SK-N-SH treated with all-trans-retinoic acid at 6 μM for 48 hours (cell line): ENCODE results near the gene FCSK.
A peak's percentile ranks its signal among the peaks of the same experiment; 100 is the strongest.

Experiments
- ATAC-seq: fragments of 200-7000 bp; cut with Tn5 transposase; 3 replicates; pipeline ENCODE4 v1.9.1; 2020; ENCODE audit warnings: mild to moderate bottlenecking, moderate library complexity
- ARNTL ChIP-seq: fragments of 450-650 bp; formaldehyde crosslinking; IDR thresholded peaks from 2 replicates; pipeline ENCODE4 v1.5.0; 2020; ENCODE audit warnings: low read depth, mild to moderate bottlenecking, moderate library complexity, borderline replicate concordance
- BACH2 ChIP-seq: fragments of 250-450 bp; sonication (Bioruptor Pico); IDR thresholded peaks from 2 replicates; pipeline ENCODE4 v1.9.0; 2021; ENCODE audit warnings: mild to moderate bottlenecking, borderline replicate concordance
- CSDC2 ChIP-seq: fragments of 250-450 bp; sonication (Bioruptor Pico); IDR thresholded peaks from 2 replicates; pipeline ENCODE4 v1.5.0; 2020; ENCODE audit warnings: mild to moderate bottlenecking, moderate library complexity
- ESRRG ChIP-seq: fragments of 250-450 bp; sonication (Bioruptor Pico); IDR thresholded peaks from 2 replicates; pipeline ENCODE4 v1.6.1; 2021; ENCODE audit warnings: mild to moderate bottlenecking
- GLIS3 ChIP-seq: fragments of 250-450 bp; sonication (Bioruptor Pico); IDR thresholded peaks from 2 replicates; pipeline ENCODE4 v1.5.0; 2020; ENCODE audit warnings: mild to moderate bottlenecking, moderate library complexity
- ISL1 ChIP-seq: fragments of 250-450 bp; sonication (Bioruptor Pico); IDR thresholded peaks from 2 replicates; pipeline ENCODE4 v2.1.2; 2022; ENCODE audit warnings: mild to moderate bottlenecking, moderate library complexity
- OSR1 ChIP-seq: fragments of 250-450 bp; sonication (Bioruptor Pico); IDR thresholded peaks from 2 replicates; pipeline ENCODE4 v1.8.0; 2022; ENCODE audit warnings: moderate library complexity, mild to moderate bottlenecking, inconsistent platforms
- PPARA ChIP-seq: fragments of 250-450 bp; sonication (Bioruptor Pico); IDR thresholded peaks from 2 replicates; pipeline ENCODE4 v1.5.0; 2020; ENCODE audit warnings: mild to moderate bottlenecking, borderline replicate concordance
- RARB ChIP-seq: fragments of 250-450 bp; sonication (Bioruptor Pico); IDR thresholded peaks from 2 replicates; pipeline ENCODE4 v1.8.0; 2021; ENCODE audit warnings: mild to moderate bottlenecking, moderate library complexity
- SNAI2 ChIP-seq: fragments of 250-450 bp; sonication (Bioruptor Pico); IDR thresholded peaks from 2 replicates; pipeline ENCODE4 v1.5.0; 2020; ENCODE audit warnings: mild to moderate bottlenecking, moderate library complexity
- TCF4 ChIP-seq: fragments of 250-450 bp; sonication (Bioruptor Pico); IDR thresholded peaks from 2 replicates; pipeline ENCODE4 v1.8.0; 2021; ENCODE audit warnings: mild to moderate bottlenecking, moderate library complexity, borderline replicate concordance
- TOX ChIP-seq: fragments of 250-450 bp; sonication (Bioruptor Pico); IDR thresholded peaks from 2 replicates; pipeline ENCODE4 v1.8.0; 2021; ENCODE audit warnings: mild to moderate bottlenecking, moderate library complexity, borderline replicate concordance
- ZC3H10 ChIP-seq: fragments of 250-450 bp; sonication (Bioruptor Pico); IDR thresholded peaks from 2 replicates; pipeline ENCODE4 v1.5.1; 2021; ENCODE audit warnings: mild to moderate bottlenecking, moderate library complexity
- ZFP3 ChIP-seq: fragments of 250-450 bp; sonication (Bioruptor Pico); IDR thresholded peaks from 2 replicates; pipeline ENCODE4 v1.5.0; 2020; ENCODE audit warnings: mild to moderate bottlenecking, moderate library complexity
- ZFP30 ChIP-seq: fragments of 450-650 bp; formaldehyde crosslinking; IDR thresholded peaks from 2 replicates; pipeline ENCODE4 v1.5.0; 2022; ENCODE audit warnings: mild to moderate bottlenecking, moderate library complexity
- ZNF565 ChIP-seq: fragments of 450-650 bp; formaldehyde crosslinking; conservative IDR thresholded peaks from 2 replicates; pipeline ENCODE4 v1.5.0; 2020; ENCODE audit warnings: low read depth, mild to moderate bottlenecking, moderate library complexity
- ZNF70 ChIP-seq: fragments of 450-650 bp; formaldehyde crosslinking; IDR thresholded peaks from 2 replicates; pipeline ENCODE4 v1.5.0; 2020; ENCODE audit warnings: mild to moderate bottlenecking, moderate library complexity
- ZNF8 ChIP-seq: fragments of 450-650 bp; formaldehyde crosslinking; IDR thresholded peaks from 2 replicates; pipeline ENCODE4 v1.5.0; 2020; ENCODE audit warnings: mild to moderate bottlenecking, moderate library complexity
- TF ChIP-seq, protein P1 (sequence below): fragments of 250-450 bp; sonication (Bioruptor Pico); IDR thresholded peaks from 2 replicates; pipeline ENCODE4 v1.5.1; 2021; ENCODE audit warnings: mild to moderate bottlenecking, moderate library complexity
- TF ChIP-seq, protein P2 (sequence below): fragments of 250-450 bp; sonication (Bioruptor Pico); IDR thresholded peaks from 2 replicates; pipeline ENCODE4 v1.5.1; 2020; ENCODE audit warnings: low read depth, mild to moderate bottlenecking, moderate library complexity
- TF ChIP-seq, protein P3 (sequence below): fragments of 250-450 bp; sonication (Bioruptor Pico); IDR thresholded peaks from 2 replicates; pipeline ENCODE4 v1.5.0; 2020; ENCODE audit warnings: mild to moderate bottlenecking, moderate library complexity
- TF ChIP-seq, protein P4 (sequence below): fragments of 250-450 bp; sonication (Bioruptor Pico); IDR thresholded peaks from 2 replicates; pipeline ENCODE4 v1.8.0; 2021; ENCODE audit warnings: low read depth, mild to moderate bottlenecking, moderate library complexity, borderline replicate concordance

FCSK gene

DNA sequence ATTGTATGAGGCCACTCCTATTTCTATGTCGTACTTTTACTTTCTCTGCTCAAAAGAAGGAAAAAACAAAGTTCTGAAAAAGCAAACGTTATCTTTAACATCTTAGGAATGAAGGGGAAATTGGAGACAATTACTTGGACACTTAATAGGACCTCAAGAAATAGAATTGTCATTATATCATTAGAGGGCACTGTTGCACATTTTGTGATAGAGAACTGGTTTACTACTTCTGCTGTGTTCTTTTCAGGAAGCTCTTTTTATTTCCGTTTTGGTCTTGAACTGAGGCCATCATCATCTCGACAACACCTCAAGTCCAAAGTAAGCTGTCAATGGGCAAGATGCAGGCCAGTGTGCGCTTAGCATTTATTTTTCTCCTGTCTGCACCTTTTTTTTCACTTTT is 54.4 kb downstream of the FCSK start:
- ATAC-seq: 0 out of 3 replicates have a peak, but pooled peaks have one; percentile 21
- no peak for TF ChIP-seq CSDC2
- TF ChIP-seq, protein P1, sequence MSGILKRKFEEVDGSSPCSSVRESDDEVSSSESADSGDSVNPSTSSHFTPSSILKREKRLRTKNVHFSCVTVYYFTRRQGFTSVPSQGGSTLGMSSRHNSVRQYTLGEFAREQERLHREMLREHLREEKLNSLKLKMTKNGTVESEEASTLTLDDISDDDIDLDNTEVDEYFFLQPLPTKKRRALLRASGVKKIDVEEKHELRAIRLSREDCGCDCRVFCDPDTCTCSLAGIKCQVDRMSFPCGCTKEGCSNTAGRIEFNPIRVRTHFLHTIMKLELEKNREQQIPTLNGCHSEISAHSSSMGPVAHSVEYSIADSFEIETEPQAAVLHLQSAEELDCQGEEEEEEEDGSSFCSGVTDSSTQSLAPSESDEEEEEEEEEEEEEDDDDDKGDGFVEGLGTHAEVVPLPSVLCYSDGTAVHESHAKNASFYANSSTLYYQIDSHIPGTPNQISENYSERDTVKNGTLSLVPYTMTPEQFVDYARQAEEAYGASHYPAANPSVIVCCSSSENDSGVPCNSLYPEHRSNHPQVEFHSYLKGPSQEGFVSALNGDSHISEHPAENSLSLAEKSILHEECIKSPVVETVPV: no peak
- no peak for TF ChIP-seq ZC3H10 (CRISPR knock-in tag)
- no peak for TF ChIP-seq ZFP3 (CRISPR knock-in tag)
- no peak for TF ChIP-seq ESRRG (CRISPR knock-in tag)
- TF ChIP-seq ZNF565 (CRISPR knock-in tag): no peak
- TF ChIP-seq OSR1: no peak
- TF ChIP-seq PPARA (CRISPR knock-in tag): no peak
- TF ChIP-seq ZFP30 (CRISPR knock-in tag): no peak
- TF ChIP-seq RARB (CRISPR knock-in tag): no peak
- no peak for TF ChIP-seq SNAI2
- TF ChIP-seq ARNTL (CRISPR knock-in tag): no peak
- TF ChIP-seq, protein P2, sequence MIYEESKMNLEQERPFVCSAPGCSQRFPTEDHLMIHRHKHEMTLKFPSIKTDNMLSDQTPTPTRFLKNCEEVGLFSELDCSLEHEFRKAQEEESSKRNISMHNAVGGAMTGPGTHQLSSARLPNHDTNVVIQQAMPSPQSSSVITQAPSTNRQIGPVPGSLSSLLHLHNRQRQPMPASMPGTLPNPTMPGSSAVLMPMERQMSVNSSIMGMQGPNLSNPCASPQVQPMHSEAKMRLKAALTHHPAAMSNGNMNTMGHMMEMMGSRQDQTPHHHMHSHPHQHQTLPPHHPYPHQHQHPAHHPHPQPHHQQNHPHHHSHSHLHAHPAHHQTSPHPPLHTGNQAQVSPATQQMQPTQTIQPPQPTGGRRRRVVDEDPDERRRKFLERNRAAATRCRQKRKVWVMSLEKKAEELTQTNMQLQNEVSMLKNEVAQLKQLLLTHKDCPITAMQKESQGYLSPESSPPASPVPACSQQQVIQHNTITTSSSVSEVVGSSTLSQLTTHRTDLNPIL: no peak
- TF ChIP-seq TOX (CRISPR knock-in tag): no peak

DNA sequence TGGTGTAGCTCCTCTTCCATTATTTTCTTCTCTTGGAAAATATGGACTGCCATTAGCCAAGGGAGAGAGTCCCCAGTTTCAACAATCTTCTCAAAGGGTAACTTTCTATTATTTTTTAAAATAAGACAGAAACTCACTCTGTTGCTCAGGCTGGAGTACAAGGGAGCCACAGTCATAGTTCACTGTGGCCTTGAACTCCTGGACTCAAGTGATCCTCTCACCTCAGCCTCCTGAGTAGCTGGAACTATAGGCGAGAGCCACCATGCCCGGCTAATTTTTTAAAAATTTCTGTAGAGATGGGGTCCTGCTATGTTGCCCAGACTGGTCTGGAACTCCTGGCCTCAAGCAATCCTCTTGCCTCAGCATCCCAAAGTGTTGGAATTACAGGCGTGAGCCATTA is 55.8 kb downstream of the FCSK start:
- no peak for ATAC-seq

DNA sequence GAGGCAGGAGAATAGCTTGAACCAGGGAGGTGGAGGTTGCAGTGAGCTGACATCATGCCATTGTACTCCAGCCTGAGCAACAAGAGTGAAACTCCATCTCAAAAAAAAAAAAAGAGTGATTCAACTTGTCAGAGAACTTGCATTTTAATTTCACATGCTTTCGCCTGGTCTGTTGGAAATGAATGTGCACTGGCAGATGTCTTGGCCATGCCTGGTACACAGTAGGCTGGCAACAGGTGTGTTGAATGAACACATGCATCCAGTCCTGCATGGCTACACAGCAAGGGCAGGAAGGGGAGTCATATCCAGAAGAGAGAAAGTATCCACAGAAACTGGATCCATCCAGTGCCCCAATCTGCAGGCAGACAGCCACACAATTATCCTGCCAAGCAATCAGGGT is 57.4 kb downstream of the FCSK start:
- no peak for TF ChIP-seq PPARA (CRISPR knock-in tag)
- no peak for TF ChIP-seq ARNTL (CRISPR knock-in tag)
- no peak for TF ChIP-seq RARB (CRISPR knock-in tag)
- TF ChIP-seq TOX (CRISPR knock-in tag): no peak
- TF ChIP-seq, protein P3, sequence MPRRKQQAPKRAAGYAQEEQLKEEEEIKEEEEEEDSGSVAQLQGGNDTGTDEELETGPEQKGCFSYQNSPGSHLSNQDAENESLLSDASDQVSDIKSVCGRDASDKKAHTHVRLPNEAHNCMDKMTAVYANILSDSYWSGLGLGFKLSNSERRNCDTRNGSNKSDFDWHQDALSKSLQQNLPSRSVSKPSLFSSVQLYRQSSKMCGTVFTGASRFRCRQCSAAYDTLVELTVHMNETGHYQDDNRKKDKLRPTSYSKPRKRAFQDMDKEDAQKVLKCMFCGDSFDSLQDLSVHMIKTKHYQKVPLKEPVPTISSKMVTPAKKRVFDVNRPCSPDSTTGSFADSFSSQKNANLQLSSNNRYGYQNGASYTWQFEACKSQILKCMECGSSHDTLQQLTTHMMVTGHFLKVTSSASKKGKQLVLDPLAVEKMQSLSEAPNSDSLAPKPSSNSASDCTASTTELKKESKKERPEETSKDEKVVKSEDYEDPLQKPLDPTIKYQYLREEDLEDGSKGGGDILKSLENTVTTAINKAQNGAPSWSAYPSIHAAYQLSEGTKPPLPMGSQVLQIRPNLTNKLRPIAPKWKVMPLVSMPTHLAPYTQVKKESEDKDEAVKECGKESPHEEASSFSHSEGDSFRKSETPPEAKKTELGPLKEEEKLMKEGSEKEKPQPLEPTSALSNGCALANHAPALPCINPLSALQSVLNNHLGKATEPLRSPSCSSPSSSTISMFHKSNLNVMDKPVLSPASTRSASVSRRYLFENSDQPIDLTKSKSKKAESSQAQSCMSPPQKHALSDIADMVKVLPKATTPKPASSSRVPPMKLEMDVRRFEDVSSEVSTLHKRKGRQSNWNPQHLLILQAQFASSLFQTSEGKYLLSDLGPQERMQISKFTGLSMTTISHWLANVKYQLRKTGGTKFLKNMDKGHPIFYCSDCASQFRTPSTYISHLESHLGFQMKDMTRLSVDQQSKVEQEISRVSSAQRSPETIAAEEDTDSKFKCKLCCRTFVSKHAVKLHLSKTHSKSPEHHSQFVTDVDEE (CRISPR knock-in tag): no peak
- TF ChIP-seq ZNF70 (CRISPR knock-in tag): no peak
- TF ChIP-seq ZNF8: no peak
- no peak for TF ChIP-seq BACH2 (CRISPR knock-in tag)
- TF ChIP-seq ISL1: no peak
- no peak for TF ChIP-seq GLIS3 (CRISPR knock-in tag)
- TF ChIP-seq, protein P1: no peak
- TF ChIP-seq TCF4 (CRISPR knock-in tag): no peak
- no peak for TF ChIP-seq CSDC2
- TF ChIP-seq ZNF565 (CRISPR knock-in tag): no peak
- no peak for TF ChIP-seq ZC3H10 (CRISPR knock-in tag)
- TF ChIP-seq SNAI2: no peak
- TF ChIP-seq, protein P4, sequence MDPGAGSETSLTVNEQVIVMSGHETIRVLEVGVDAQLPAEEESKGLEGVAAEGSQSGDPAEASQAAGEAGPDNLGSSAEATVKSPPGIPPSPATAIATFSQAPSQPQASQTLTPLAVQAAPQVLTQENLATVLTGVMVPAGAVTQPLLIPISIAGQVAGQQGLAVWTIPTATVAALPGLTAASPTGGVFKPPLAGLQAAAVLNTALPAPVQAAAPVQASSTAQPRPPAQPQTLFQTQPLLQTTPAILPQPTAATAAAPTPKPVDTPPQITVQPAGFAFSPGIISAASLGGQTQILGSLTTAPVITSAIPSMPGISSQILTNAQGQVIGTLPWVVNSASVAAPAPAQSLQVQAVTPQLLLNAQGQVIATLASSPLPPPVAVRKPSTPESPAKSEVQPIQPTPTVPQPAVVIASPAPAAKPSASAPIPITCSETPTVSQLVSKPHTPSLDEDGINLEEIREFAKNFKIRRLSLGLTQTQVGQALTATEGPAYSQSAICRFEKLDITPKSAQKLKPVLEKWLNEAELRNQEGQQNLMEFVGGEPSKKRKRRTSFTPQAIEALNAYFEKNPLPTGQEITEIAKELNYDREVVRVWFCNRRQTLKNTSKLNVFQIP: no peak
- TF ChIP-seq ZFP3 (CRISPR knock-in tag): no peak
- TF ChIP-seq, all 23 proteins: peak for 0
- ATAC-seq: no peak

More for the DNA sequence above, 55.8 kb downstream of the FCSK start:
- TF ChIP-seq, protein P3 (CRISPR knock-in tag): no peak
- TF ChIP-seq BACH2 (CRISPR knock-in tag): no peak
